CD14-positive monocyte (primary cell): ENCODE data around the gene PIK3IP1. TPM values are rescaled to one million over a fixed set of nuclear protein-coding genes. Genes with fewer than 3 reads are reported as not detected.
A peak's percentile ranks its signal among the peaks of the same experiment; 100 is the strongest.

Source experiments
- DNase-seq, 3 donors: peaks; one replicate each; pipeline ENCODE4 v3.0.0-alpha.2; 2011 to 2022
- H2AFZ ChIP-seq: 2 replicates; pipeline ENCODE4 v1.6.0; 2012; ENCODE audit warnings: mild to moderate bottlenecking, low read depth, low read length, inconsistent platforms; ENCODE audit not compliant: insufficient read depth, poor library complexity, severe bottlenecking
- H3K27ac ChIP-seq, 2 donors: 1 replicate in 1 of 2; 2 replicates in 1 of 2; pipeline ENCODE4 v1.5.1; 2012 to 2013; ENCODE audit warnings: low read length in 2 of 2, control low read depth in 1 of 2, inconsistent platforms in 1 of 2, low read depth in 1 of 2, mild to moderate bottlenecking in 1 of 2
- H3K27me3 ChIP-seq, 2 donors: one replicate each; pipeline versions ENCODE4 v1.6.0 to v1.6.1; 2011 to 2013; ENCODE audit warnings: low read length in 2 of 2; ENCODE audit not compliant: control insufficient read depth in 2 of 2, insufficient read depth in 2 of 2
- H3K36me3 ChIP-seq, 2 donors: replicated peaks in 1 of 2; 1 replicate in 1 of 2; 2 replicates in 1 of 2; pipeline versions ENCODE4 v1.5.1 to v1.6.1; 2012 to 2013; ENCODE audit warnings: low read length in 2 of 2, control low read depth in 1 of 2, inconsistent platforms in 1 of 2, mild to moderate bottlenecking in 1 of 2; ENCODE audit not compliant: insufficient read depth in 2 of 2, control insufficient read depth in 1 of 2
- H3K4me1 ChIP-seq, 2 donors: 1 replicate in 1 of 2; 2 replicates in 1 of 2; pipeline versions ENCODE4 v1.5.1 to v1.6.1; 2012 to 2013; ENCODE audit warnings: low read length in 2 of 2, control low read depth in 1 of 2, inconsistent platforms in 1 of 2, mild to moderate bottlenecking in 1 of 2, moderate library complexity in 1 of 2; ENCODE audit not compliant: insufficient read depth in 2 of 2, control insufficient read depth in 1 of 2
- H3K4me2 ChIP-seq: replicated peaks from 2 replicates; pipeline ENCODE3; 2012; ENCODE audit warnings: low read length, moderate library complexity, mild to moderate bottlenecking; ENCODE audit not compliant: poor library complexity, severe bottlenecking; ENCODE audit errors: extremely low read depth
- H3K4me3 ChIP-seq, 3 experiments: fragments of 200-600 bp in 1 of 3; sonication (generic) in 1 of 3; replicated peaks in 1 of 3; 1 replicate in 2 of 3; 2 replicates in 1 of 3; pipeline ENCODE4 v1.5.1; 2011 to 2013; ENCODE audit warnings: low read length in 3 of 3, mild to moderate bottlenecking in 3 of 3, control low read depth in 2 of 3, low read depth in 2 of 3, inconsistent platforms in 1 of 3, moderate library complexity in 1 of 3
- H3K79me2 ChIP-seq: 2 replicates; pipeline ENCODE4 v1.6.0; 2012; ENCODE audit warnings: mild to moderate bottlenecking, control low read depth, inconsistent platforms, low read length, moderate library complexity; ENCODE audit not compliant: insufficient read depth
- H3K9ac ChIP-seq: 2 replicates; pipeline ENCODE4 v1.6.0; 2017; ENCODE audit warnings: low read length, mild to moderate bottlenecking; ENCODE audit not compliant: insufficient read depth, poor library complexity, severe bottlenecking
- H3K9me3 ChIP-seq, 2 donors: replicated peaks in 1 of 2; 1 replicate in 1 of 2; 2 replicates in 1 of 2; pipeline versions ENCODE4 v1.5.1 to v1.6.1; 2012 to 2013; ENCODE audit warnings: low read length in 2 of 2, control low read depth in 1 of 2; ENCODE audit not compliant: control insufficient read depth in 1 of 2, insufficient read depth in 1 of 2
- H4K20me1 ChIP-seq: 2 replicates; pipeline ENCODE4 v1.6.0; 2012; ENCODE audit warnings: mild to moderate bottlenecking, low read length, control low read depth, moderate library complexity; ENCODE audit not compliant: insufficient read depth
- H3K27ac Mint-ChIP-seq, 7 donors: one replicate each; pipeline ENCODE4 v1.8.0; 2020; ENCODE audit warnings: mild to moderate bottlenecking in 7 of 7, mixed read lengths in 7 of 7, moderate library complexity in 6 of 7, inconsistent platforms in 2 of 7
- H3K27me3 Mint-ChIP-seq, 3 donors: one replicate each; pipeline ENCODE4 v1.8.0; 2021 to 2022; ENCODE audit warnings: low read depth in 3 of 3, mild to moderate bottlenecking in 3 of 3, mixed read lengths in 3 of 3, moderate library complexity in 3 of 3, inconsistent platforms in 1 of 3
- H3K36me3 Mint-ChIP-seq, 2 donors: one replicate each; pipeline ENCODE4 v1.8.0; 2020; ENCODE audit warnings: mixed read lengths in 2 of 2, inconsistent platforms in 1 of 2, mild to moderate bottlenecking in 1 of 2
- H3K4me1 Mint-ChIP-seq: one replicate; pipeline ENCODE4 v1.8.0; 2020; ENCODE audit warnings: mild to moderate bottlenecking, mixed read lengths
- H3K4me3 Mint-ChIP-seq, 2 donors: one replicate each; pipeline ENCODE4 v1.8.0; 2020; ENCODE audit warnings: mild to moderate bottlenecking in 2 of 2, mixed read lengths in 2 of 2, moderate library complexity in 1 of 2
- H3K9me3 Mint-ChIP-seq, 7 donors: one replicate each; pipeline ENCODE4 v1.8.0; 2020 to 2022; ENCODE audit warnings: mixed read lengths in 7 of 7, mild to moderate bottlenecking in 6 of 7, moderate library complexity in 6 of 7, inconsistent platforms in 2 of 7
- WGBS: methylation state at CpG from one replicate; pipeline ENCODE4 v1.1.5; 2013; ENCODE audit warnings: missing lambda C conversion rate; ENCODE audit not compliant: insufficient coverage; 5-methylcytosine and 5-hydroxymethylcytosine counted together
- intact Hi-C, 2 donors: fragments of 100-400 bp; cut with micrococcal nuclease; formaldehyde crosslinking; loops; one replicate each; pipeline versions ENCODE4 v1.15.0 to v1.15.1; 2023
- polyA plus RNA-seq, 3 donors: library from polyadenylated mRNA; depleted of rRNA in 1 of 3; unstranded in 2 of 3; stranded (reverse) in 1 of 3; fragments of 300-500 nt in 2 of 3; fragments of >200 nt in 1 of 3; fragmentation: Illumina TruSeq in 2 of 3; gene quantifications; 1 replicate in 2 of 3; 2 replicates in 1 of 3; pipeline ENCODE4 v1.2.3, GENCODE V29; 2012 to 2021
- TF ChIP-seq, protein P1 (sequence below): fragments of 200-600 bp; IDR thresholded peaks from one replicate; pipeline ENCODE4 v1.8.0; 2022; ENCODE audit warnings: antibody characterized with exemption, mild to moderate bottlenecking

PIK3IP1 gene
- polyA plus RNA-seq, 3 donors: 21.8 to 37.3 (median 21.9) TPM

DNA sequence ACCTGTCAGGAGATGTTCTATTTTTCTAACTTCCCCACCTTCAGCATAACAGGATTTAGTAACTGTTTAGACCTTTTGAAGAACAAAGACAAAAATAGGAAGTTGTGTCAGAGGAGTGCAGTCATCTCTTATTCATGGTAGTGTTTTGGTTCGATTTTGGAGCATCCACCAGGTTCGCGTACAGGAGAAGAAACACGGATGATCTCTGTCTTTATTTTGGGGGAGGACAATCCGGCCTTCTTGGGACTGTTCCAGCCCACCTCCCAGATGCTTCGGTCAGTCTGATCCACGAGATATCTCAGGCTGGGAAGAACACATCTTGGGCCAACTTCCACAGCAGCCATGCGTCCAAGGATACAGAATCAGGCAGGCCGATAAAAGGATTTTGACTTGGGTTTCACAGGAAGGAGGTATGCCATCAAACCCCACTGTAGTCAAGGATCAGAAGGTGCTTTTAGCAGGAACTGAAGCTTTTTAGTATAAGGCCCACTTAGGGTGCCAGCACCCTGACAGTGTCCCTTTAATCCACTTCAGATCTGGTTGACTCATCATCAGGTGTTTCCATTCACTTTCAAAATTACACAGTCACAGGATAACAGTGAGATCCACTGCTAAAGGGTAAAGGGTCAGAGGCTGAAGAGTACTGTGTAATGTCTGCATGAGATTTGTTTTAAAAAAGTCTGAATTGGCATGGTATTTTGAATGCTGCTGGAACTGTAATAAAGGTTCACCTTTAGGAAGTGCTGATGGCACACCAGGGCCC, 37.3 kb upstream of the PIK3IP1 start:
- H3K9ac ChIP-seq: no peak overlapping the region
- H3K9me3 ChIP-seq: no peaks in the 10 kb centered on the region
- no peak overlapping the region for H2AFZ ChIP-seq
- no peaks in the 10 kb centered on the region for H3K27me3 ChIP-seq
- H3K4me2 ChIP-seq: no peak overlapping the region
- intact Hi-C loops: no loop called here
- peaks cover 96 to 100% of the 10 kb centered on the region in 2 donors for H3K36me3 ChIP-seq
- Mint-ChIP-seq H3K9me3 (peaks cover 0 to 2% (median 0%) of the 10 kb centered on the region in 7 donors), H3K27me3 (peaks cover 0 to 4% (median 0%) of the 10 kb centered on the region in 3 donors), H3K36me3 (peaks cover 90 to 97% of the 10 kb centered on the region in 2 donors), H3K27ac (peak overlapping the region in 2 of 7 donors; percentile 17 to 28), H3K4me1 (no peaks in the 10 kb centered on the region), H3K4me3 (no peak overlapping the region)
- H3K27ac ChIP-seq: peak overlapping the region in 1 of 2 donors; percentile 26
- TF ChIP-seq, protein P1, sequence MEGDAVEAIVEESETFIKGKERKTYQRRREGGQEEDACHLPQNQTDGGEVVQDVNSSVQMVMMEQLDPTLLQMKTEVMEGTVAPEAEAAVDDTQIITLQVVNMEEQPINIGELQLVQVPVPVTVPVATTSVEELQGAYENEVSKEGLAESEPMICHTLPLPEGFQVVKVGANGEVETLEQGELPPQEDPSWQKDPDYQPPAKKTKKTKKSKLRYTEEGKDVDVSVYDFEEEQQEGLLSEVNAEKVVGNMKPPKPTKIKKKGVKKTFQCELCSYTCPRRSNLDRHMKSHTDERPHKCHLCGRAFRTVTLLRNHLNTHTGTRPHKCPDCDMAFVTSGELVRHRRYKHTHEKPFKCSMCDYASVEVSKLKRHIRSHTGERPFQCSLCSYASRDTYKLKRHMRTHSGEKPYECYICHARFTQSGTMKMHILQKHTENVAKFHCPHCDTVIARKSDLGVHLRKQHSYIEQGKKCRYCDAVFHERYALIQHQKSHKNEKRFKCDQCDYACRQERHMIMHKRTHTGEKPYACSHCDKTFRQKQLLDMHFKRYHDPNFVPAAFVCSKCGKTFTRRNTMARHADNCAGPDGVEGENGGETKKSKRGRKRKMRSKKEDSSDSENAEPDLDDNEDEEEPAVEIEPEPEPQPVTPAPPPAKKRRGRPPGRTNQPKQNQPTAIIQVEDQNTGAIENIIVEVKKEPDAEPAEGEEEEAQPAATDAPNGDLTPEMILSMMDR: no peak
- DNase-seq: no peak
- H3K79me2 ChIP-seq: no peaks in the 10 kb centered on the region
- peaks cover 9% of the 10 kb centered on the region for H4K20me1 ChIP-seq
- H3K4me1 ChIP-seq: no peaks in the 10 kb centered on the region
- no peak overlapping the region for H3K4me3 ChIP-seq
- 81% methylated on average over 7 of the region's 9 CpGs for WGBS

DNA sequence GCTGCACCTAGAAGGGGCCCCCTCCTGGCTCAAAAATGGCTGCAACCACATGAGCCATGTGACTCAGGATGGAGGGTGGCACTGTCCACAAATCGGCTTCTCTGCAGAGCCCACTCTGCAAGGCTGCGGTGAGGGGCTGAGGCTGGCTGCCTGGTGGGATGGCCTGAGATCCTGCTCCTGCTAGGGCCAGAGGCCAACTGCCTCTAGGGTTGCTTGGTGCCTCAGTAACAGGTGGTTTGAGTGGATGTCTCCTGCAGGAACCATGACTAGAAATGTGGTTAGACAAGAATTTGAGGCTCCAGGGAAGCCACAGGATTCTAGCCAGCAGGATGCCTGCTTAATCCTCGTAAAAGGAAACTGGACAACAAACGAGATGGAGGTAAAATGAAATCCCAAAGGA, 36.7 kb upstream of the PIK3IP1 start:
- H3K4me3 ChIP-seq: no peak overlapping the region
- H3K9me3 ChIP-seq: no peaks in the 10 kb centered on the region
- H2AFZ ChIP-seq: no peak overlapping the region
- H3K4me2 ChIP-seq: no peak overlapping the region
- H3K4me1 ChIP-seq: no peaks in the 10 kb centered on the region
- TF ChIP-seq, protein P1: no peak
- no peak overlapping the region for H3K27ac ChIP-seq
- peaks cover 6% of the 10 kb centered on the region for H4K20me1 ChIP-seq
- H3K9ac ChIP-seq: no peak overlapping the region
- H3K36me3 Mint-ChIP-seq: peaks cover 87 to 96% of the 10 kb centered on the region in 2 donors
- WGBS: 90% methylated on average over 4 of the region's 4 CpGs
- H3K27me3 Mint-ChIP-seq: peaks cover 0 to 4% (median 0%) of the 10 kb centered on the region in 3 donors
- DNase-seq: no peak
- H3K36me3 ChIP-seq: peaks cover 90 to 100% of the 10 kb centered on the region in 2 donors
- intact Hi-C loops: no loop called here
- H3K79me2 ChIP-seq: no peaks in the 10 kb centered on the region
- H3K4me1 Mint-ChIP-seq: no peaks in the 10 kb centered on the region
- H3K4me3 Mint-ChIP-seq: no peak overlapping the region
- H3K27me3 ChIP-seq: no peaks in the 10 kb centered on the region
- H3K9me3 Mint-ChIP-seq: peaks cover 0 to 2% (median 0%) of the 10 kb centered on the region in 7 donors
- peak overlapping the region in 1 of 7 donors; percentile 28 for H3K27ac Mint-ChIP-seq
